HG03354 (cell line): ENCODE measurements around the gene DUSP8.
"Not testable (repeated sequence)": the region's sequence is repeated elsewhere in the genome, so short reads cannot be mapped to it uniquely, and the experiment has no call there.

Experiments
- ATAC-seq: cut with Tn5 transposase; IDR thresholded peaks from one replicate; pipeline ENCODE4 v1.9.1; 2021; ENCODE audit warnings: mild to moderate bottlenecking; ENCODE audit not compliant: unreplicated experiment, poor library complexity, severe bottlenecking

DUSP8 gene

DNA sequence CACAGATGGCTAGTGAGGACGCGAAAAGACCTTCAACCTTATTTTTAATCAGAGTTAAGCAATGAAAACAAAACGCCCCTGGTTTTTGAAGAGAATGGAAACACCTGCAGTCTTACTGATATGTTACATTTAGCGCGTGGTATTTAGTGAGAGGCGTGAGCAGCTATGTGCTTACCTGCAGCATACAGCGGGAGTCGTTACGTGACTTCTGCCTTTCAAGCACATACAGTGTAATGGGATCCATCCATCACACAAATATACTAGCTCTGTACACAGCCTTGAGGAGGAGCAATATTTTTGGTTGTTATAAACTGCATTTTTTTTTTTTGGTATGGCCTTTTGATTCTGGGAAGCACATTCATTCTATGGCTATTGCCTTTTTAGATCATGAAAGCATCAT, 20.6 kb upstream of the DUSP8 start:
- no peak for ATAC-seq

- no peak for ATAC-seq
Observed at GRCh38 chr11:1589996-1590395, 17.9 kb upstream of the DUSP8 start.

DNA sequence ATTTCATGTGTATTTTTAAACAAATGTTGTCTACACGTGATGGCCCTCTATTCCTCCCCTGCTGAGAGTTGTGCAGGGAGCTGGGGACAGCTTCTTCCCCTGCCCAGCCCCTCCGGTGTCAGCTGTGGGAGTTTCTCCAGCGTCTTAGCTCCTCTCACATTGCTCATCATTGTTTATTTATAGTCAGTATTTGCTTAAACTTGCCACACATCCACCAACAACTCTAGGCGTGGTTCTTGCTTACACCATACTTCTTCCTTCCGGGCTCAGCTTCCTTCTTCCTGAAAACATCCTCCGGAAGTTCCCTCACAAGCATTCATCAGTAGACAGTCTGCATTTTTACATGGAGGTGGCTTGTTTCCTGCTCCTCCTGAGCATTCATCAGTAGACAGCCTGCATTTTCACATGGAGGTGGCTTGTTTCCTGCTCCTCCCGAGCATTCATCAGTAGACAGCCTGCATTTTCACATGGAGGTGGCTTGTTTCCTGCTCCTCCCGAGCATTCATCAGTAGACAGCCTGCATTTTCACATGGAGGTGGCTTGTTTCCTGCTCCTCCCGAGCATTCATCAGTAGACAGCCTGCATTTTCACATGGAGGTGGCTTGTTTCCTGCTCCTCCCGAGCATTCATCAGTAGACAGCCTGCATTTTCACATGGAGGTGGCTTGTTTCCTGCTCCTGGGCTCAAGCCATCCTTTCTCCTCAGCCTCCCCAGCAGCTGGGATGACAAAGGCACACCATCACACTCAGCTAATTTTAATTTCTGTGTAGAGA, 17.3 kb upstream of the DUSP8 start:
- ATAC-seq = not testable (repeated sequence)

GRCh38 chr11:1586699-1587098, 14.6 kb upstream of the DUSP8 start:
- ATAC-seq = no peak

GRCh38 chr11:1584661-1585370, 12.7 kb upstream of the DUSP8 start, which contains the start of gene KRTAP5-1:
Gene KRTAP5-1, minus strand, starts transcription at chr11:1585283. Its CDS starts 34 bp downstream, at chr11:1585249.
- ATAC-seq = not testable (repeated sequence)

GRCh38 chr11:1582909-1583308, 10.8 kb upstream of the DUSP8 start:
- not testable (repeated sequence) for ATAC-seq

- ATAC-seq = no peak
Observed at GRCh38 chr11:1581976-1582375, 9.9 kb upstream of the DUSP8 start.

DNA sequence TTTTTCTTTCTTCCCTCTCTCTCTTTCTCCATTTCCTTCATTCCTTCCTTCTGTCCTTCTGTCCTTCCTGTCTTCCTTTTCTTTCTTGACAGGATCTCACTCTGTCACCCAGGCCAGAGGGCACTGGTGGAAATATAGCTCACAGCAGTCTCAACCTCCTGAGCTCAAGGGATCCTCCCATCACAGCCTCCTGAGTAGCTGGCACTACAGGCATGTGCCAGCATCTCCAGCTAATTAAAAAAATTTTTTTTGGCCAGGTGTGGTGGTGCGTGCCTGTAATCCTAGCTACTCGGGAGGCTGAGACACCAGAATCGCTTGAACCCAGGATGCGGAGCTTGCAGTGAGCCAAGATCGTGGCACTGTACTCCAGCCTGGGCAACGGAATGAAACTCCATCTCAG, 4.8 kb upstream of the DUSP8 start:
- ATAC-seq = no peak

DNA sequence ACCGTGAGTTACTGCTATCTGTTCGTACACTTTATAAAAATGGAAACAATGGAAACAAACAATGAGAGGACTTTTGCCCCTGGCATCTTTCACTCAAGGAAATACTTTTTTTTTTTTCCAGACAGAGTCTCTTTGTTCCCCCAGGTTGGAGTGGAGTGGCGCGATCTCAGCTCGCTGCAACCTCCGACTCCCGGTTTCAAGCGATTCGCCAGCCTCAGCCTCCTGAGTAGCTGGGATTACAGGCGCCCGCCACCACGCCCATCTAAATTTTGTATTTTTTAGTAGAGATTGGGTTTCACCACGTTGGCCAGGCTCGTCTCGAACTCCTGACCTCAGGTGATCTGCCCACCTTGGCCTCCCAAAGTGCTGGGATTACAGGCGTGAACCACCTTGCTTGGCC, 3.7 kb upstream of the DUSP8 start:
- not testable (repeated sequence) for ATAC-seq

GRCh38 chr11:1574933-1575242, 2.8 kb upstream of the DUSP8 start:
- no peak for ATAC-seq

- ATAC-seq = peak; percentile 53
Observed at GRCh38 chr11:1574238-1574932, 2.3 kb upstream of the DUSP8 start.

DNA sequence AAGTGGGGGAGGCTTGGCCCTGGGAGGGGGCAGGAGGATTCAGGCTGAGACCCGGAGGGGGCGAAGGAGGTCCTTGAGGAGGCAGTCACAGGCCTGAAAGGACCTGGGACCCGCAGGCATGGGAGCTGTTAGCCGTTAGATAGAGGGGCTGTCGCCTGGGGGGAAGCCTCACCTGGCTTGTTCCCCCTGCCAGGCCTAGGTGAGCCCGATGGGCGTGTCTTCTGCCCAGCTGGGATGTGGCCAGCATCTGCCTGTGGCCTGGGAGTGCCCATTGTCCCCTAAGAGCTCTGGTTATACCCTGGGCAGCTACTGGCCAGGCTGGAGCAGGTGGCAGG, 1.8 kb upstream of the DUSP8 start:
- ATAC-seq = no peak

- no peak for ATAC-seq
Observed at GRCh38 chr11:1573077-1573902, 1.2 kb upstream of the DUSP8 start.

DNA sequence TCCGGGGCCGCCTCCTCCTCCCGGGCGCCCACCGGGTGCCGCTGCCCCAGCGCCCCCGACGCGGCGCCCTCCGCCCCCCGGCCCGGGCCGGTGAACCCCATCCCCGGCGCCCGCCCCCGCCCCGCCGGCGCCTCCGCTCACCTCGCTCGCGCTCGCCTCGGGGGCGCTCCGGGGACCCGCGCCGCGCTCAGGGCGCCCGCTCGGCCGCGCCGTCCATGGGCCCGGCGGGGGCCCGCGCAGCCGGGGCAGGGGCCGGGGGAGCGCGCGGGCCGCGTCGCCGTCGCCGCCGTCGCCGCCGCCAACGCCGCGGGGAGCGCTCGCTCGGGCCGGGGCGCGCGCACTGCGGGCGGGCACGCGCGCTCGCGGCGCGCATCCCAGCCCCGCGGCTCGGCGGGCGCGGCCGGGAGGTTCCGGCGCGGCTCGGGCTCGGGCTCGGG, 293 bp downstream of the DUSP8 start:
- ATAC-seq = no peak

- ATAC-seq = no peak
Observed at GRCh38 chr11:1570896-1571759, 943 bp downstream of the DUSP8 start.

DNA sequence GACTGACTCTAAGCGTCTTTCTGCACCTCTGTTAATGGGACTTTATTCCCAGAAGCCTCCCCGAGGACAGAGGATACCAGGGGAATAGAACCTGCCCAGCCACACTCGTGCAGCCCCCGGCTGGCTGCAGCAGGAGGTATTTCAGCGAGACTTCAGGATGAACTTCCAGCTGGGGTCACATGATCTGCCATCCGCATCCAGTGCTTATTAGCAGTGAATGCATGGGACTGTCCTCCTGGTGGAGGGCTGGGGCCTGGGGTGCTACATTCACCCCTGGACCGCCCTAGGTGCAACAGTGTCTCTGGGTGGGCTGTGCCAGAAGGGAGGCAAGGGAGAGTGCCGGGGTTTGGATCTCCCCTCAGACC, 1.6 kb downstream of the DUSP8 start:
- ATAC-seq = no peak

DNA sequence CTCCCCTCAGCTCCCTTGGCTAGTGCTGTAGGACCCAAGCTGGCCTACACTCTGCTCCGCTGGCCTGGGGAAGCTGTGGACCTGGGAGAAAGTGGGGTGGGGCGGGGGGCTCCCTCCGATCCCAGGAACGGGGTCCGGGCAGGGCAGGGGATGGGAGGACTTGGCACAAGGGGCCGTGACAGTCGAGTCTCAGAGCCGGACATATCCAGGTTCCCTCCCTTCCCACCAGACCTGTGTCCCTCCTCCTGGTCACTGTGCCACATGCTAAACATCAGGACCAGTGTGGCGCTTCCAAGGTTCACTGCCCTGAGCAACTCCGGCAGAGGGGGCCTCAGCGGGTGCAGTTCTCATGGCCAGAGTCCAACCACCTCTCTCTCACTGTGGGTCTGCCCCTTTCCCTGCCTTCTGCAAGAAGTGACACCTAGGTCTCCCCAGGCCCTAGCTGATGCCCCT, 2.0 kb downstream of the DUSP8 start:
- ATAC-seq = no peak

- ATAC-seq = no peak
Observed at GRCh38 chr11:1569251-1569780, 2.8 kb downstream of the DUSP8 start.

GRCh38 chr11:1568441-1568911, 3.6 kb downstream of the DUSP8 start:
- no peak for ATAC-seq
